NT2/D1 (cell line): ENCODE results near the gene BUD13.

ENCODE experiments used
- SUZ12 ChIP-seq: IDR thresholded peaks from 2 replicates; pipeline ENCODE4 v1.6.1; 2011; ENCODE audit not compliant: insufficient read length, insufficient read depth; ENCODE audit errors: extremely low read depth
- YY1 ChIP-seq: IDR thresholded peaks from 2 replicates; pipeline ENCODE4 v1.6.1; 2011; ENCODE audit not compliant: insufficient read length, insufficient read depth
- ZNF274 ChIP-seq: IDR thresholded peaks from 2 replicates; pipeline ENCODE4 v1.6.1; 2011; ENCODE audit warnings: mild to moderate bottlenecking, low read depth, low read length

DNA sequence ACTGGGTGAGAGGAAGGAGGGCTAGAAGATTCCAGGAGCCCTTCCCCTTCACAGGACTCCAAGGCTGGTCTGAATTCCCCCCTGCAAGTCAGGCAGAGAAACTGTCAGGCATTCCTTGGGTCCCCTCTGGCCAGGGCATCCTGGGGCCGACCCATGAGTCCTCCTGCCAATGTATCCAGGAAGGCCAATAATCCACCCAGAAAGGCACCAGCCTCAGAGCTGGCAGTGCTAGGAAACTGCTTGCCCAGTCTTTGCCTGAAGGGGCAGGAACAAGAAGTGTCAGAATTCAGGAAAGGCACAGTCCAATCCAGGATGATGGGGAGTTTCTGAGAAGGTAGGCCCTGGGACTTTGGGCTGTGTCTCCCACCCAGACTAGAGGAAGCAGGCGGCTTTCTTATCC lies 41.0 kb downstream of the BUD13 start:
- no peak for TF ChIP-seq YY1
- no peak for TF ChIP-seq ZNF274
- TF ChIP-seq SUZ12, result no peak
